Measurements from ENCODE around the gene AUTS2.

The AUTS2 gene

DNA sequence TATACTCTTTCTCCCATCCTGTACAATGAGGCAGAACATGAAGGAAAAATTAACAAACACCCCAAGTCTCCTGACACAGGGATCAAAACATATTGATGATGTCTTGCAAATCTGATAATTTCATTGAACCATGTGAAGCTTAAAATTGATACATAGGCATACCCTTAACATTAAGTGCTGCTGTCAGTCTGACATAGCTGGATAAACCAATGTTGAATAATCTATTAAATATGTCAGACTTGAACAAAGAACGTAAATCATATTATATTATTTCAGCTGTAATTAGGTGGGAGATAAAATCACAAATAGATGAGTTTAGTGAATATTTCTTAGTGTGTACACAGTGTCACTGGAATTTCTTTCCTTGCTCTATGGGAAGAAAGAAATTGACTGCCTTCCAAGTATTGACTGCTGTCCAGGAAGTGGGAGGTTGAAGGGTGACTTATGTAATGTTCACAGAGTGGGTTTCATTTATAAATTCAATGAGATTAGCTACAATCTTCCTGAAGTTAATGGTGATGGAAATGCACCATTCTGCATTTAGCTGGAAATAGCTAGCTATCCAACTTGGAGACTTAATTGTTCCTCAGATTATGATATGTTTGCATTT lies 170.8 kb downstream of the AUTS2 start:
- DNase-seq (ENCODE audit: low read depth): no peak

DNA sequence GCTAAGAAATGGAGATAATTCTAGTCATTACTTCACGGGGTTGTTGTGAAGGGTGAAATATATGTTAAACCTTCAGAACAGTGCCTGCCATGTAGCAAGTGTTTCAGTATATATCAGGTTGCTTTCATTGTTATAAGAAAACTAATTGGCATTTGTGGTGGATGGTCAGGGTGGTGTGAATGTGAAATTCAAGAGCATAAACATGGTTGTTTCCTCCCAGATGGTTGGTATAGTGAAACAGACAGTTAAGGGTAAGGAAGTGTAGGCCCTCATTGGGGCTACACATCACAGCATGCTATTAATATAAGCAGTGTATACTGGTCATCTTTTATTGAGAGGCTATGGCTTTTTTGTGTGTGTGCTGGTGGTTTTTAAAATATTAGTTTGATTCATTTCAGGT lies 171.6 kb downstream of the AUTS2 start:
- H3K4me3 ChIP-seq (ENCODE audit: low read depth, low read length): no peak overlapping the region
- TF ChIP-seq, protein P1, sequence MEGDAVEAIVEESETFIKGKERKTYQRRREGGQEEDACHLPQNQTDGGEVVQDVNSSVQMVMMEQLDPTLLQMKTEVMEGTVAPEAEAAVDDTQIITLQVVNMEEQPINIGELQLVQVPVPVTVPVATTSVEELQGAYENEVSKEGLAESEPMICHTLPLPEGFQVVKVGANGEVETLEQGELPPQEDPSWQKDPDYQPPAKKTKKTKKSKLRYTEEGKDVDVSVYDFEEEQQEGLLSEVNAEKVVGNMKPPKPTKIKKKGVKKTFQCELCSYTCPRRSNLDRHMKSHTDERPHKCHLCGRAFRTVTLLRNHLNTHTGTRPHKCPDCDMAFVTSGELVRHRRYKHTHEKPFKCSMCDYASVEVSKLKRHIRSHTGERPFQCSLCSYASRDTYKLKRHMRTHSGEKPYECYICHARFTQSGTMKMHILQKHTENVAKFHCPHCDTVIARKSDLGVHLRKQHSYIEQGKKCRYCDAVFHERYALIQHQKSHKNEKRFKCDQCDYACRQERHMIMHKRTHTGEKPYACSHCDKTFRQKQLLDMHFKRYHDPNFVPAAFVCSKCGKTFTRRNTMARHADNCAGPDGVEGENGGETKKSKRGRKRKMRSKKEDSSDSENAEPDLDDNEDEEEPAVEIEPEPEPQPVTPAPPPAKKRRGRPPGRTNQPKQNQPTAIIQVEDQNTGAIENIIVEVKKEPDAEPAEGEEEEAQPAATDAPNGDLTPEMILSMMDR (IDR thresholded peaks at IDR 0.05; ENCODE audit: insufficient read depth, low read depth, low read length, missing control alignments): no peak
- DNase-seq (ENCODE audit: low read depth): peak; percentile 40

More for the DNA sequence above, 170.8 kb downstream of the AUTS2 start:
- no peak overlapping the region for H3K4me3 ChIP-seq (ENCODE audit: low read depth, low read length)
- TF ChIP-seq, protein P1 (IDR thresholded peaks at IDR 0.05; ENCODE audit: insufficient read depth, low read depth, low read length, missing control alignments): no peak

DNA sequence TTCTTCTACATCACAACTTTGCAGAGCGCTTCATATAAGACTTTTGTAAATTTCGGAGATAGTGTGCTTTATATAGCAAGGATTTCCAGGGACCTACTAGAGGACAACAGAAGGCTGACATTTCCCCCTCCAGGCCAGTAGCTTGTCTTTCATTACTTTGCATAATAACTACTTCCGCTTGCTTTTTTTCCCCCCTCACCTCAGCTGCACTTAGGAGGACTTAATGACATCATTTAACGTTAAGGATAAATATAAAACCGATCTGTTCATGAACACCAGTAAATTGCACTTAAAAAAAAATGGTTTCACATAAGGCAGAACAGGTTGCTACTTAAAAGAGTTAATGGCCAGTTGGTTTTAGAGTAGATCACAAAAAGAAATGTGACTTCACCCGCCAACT lies 172.3 kb downstream of the AUTS2 start:
- TF ChIP-seq, protein P1 (IDR thresholded peaks at IDR 0.05; ENCODE audit: insufficient read depth, low read depth, low read length, missing control alignments): no peak
- H3K4me3 ChIP-seq (ENCODE audit: low read depth, low read length): no peak overlapping the region
- no peak for DNase-seq (ENCODE audit: low read depth)

DNA sequence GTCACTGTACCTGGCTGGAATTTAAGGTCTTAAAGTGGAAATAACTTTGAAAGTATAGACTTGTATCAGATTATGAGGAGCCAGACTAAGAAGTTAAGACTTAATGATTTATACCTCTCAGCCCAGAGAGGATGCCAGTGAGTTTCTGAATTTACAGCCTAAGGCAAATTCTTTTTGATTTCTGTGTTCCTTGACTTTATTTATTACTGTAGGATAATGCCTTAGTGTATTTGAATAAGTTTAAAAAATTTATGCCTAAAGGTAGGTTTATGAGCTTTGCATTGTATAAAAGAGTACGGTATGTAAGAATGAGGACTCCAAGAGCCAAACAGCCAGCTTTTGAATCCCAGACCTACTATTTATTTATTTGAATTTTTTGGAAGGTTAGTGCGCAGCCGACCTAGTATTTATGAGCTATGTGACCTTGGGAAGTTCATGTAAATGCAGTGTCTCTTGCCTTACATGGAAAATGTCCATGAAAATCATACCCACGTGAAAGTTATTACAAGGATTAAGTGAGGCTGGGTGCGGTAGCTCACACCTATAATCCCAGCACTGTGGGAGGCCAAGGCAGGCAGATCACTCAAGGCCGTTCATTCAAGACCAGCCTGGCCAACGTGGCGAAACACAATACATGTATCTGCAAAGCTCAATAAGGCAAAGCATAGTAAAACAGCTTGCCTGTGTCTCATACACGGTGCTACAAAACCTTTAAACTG lies 174.6 kb downstream of the AUTS2 start:
- H3K4me3 ChIP-seq (ENCODE audit: low read depth, low read length): no peak overlapping the region
- no peak for DNase-seq (ENCODE audit: low read depth)
- TF ChIP-seq, protein P1 (IDR thresholded peaks at IDR 0.05; ENCODE audit: insufficient read depth, low read depth, low read length, missing control alignments): no peak

DNA sequence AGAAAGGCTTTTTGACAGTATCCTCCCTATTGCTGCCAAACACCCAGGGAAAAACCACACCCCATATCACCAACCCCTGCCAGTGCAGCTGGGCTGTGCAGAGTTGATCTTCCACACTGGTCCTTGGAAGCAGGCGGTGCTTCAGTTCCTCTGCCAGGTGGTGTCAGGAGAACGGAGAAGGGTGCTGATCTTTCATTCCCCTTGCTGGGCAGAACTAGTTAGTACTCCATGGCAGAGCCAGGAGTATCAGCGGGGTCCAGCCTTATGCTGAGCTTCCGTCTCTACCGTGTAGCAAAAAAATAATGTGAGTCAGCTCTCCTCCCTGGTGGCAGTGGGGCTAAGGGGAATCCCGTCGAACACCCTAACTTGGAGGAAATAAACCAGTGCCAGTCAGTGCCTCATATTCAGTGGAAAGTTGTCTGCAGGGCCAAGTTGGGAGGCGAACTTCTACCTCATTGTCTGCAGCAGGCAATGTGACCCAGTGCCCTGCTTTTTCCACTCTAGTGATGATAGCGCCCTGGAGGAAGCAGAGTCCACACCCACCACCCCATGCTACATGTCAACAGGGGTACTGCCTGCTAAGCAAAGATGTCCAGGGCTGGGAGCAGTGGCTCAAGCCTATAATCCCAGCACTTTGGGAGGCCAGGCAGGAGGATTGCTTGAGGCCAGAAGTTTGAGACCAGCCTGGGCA lies 175.4 kb downstream of the AUTS2 start:
- H3K4me3 ChIP-seq (ENCODE audit: low read depth, low read length): no peak overlapping the region
- TF ChIP-seq, protein P1 (IDR thresholded peaks at IDR 0.05; ENCODE audit: insufficient read depth, low read depth, low read length, missing control alignments): no peak
- no peak for DNase-seq (ENCODE audit: low read depth)

DNA sequence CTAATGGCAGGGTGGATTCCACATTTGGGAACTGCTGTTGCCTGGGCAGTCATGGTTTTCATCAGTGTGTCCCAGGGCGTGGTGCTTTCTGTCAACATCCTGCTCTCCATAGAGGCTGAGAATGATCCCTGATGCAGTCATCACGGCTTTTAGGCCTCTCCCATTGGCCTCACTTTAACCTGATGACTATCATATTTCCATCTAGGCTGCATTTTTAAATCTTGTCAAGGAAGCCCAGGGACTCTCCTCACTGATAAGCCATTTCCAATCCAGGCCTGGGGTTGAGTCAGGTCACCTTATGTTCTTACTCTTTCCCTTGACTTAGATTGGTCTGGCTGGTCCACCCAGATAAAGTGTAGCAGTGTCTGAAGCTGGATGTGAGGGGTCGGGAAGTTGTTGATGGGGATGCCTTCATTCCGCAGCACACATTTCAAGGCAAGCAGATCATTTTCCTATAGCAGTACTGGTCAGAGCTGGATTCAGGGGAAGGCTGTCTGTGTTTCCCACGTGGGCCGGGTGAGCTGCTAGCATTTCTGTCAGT lies 177.0 kb downstream of the AUTS2 start:
- no peak overlapping the region for H3K4me3 ChIP-seq (ENCODE audit: low read depth, low read length)
- TF ChIP-seq, protein P1 (IDR thresholded peaks at IDR 0.05; ENCODE audit: insufficient read depth, low read depth, low read length, missing control alignments): no peak
- no peak for DNase-seq (ENCODE audit: low read depth)
